Measurements from ENCODE around the gene MUS81.
"Not testable (repeated sequence)": the region's sequence is repeated elsewhere in the genome, so short reads cannot be mapped to it uniquely, and the experiment has no call there.

The MUS81 gene

DNA sequence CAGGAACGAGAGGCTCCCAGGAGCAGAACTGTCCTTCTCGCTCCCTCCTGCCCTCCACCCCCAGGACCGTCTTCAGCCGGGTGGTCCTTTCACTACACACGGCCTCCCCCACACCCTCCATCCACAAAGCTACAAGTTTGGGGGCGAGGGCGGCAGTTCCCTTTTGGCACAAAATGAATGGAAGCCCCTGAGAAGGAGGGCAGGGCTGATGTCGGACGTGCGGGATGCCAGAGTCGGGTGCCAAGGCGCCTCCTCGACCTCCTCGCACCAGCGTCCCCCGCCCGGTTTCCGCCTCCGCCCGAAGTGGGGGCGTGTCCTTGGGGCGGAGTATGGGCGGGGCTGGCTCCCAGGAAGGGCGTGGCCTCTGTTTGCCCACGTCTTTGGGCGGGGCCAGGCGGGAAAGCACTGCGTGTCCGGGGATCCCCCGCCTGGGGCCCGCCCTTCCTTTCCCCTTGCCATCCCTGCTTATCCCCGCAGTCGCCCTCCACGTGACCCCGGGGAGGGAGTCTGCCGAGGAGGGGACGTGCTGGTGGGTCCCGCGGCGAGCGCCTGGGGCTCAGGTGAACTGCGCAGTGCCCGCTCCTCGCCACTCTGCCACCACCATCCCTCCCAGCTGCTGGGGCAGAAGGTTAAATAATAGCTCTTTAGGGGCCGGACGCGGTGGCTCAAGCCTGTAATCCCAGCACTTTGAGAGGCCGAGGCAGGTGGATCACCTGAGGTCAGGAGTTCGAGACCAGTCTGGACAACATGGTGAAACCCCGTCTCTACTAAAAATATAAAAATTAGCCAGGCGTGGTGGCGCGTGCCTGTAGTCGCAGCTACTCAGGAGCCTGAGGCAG lies 13.3 kb downstream of the MUS81 start:
- peak; percentile 95 for FAIRE-seq

DNA sequence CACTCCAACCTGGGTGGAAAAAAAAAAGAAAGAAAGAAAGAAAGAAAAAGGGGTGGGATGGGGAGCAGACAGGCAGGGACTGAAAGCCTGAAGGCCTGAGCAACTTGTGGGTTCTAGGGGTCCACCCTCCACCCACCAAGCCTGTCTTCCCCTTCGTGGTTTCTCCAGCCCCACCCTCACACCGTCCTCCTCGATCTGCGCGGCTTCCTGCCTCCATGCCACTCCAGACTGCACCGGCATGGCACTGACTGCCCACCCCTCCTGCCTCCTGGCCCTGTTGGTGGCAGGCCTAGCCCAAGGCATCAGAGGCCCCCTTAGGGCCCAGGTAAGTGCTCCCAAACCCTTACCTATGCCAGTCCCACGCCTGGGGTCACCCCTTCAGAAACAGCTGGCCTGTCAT lies 19.4 kb downstream of the MUS81 start, which contains the start of gene CTSW:
TSS of gene CTSW (plus strand) at position 221 of the 400 bp plus-strand sequence. CDS start at position 239, 18 bp downstream.
- FAIRE-seq = no peak

DNA sequence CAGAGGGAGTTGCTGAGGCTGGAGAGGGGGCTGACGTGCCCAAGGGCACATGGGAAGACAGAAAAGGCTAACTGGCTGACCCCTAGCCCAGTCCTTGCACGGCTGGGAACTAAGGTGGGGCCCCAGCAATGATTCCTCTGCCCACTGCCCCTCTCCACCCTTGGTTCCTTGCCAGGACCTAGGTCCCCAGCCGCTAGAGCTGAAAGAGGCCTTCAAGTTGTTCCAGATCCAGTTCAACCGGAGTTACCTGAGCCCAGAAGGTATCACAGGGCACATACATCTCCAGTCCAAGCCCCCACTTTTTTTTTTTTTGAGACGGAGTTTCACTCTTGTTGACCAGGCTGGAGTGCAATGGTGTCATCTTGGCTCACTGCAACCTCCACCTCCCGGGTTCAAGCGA lies 19.8 kb downstream of the MUS81 start:
- FAIRE-seq = no peak

DNA sequence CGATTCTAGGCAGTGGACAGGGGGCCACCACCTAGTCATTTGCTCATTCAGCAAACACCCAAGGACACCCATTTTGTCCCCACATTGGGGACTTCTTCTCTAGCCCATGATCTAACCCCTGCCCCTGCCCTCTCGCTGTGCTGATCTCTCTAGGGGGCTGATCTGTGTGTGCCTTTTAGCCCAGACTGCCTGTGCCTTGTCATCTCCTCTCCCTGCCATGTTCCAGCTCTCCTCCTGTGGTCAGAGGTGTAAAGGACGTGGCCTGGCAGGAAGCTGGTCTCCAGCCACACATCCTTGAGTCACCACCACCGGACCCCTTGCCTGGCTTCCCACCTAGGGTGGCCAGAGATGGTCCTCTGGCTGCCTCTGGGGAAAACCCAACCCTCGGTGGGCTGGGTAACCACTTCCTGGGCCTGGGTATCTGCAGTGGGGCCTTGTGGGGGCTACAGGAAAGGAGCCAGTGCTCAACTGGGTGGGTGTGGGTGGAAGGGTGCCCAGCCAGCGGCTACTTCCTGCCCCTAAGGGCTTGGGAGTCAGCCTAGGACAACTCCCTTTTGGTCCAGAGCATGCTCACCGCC lies 20.7 kb downstream of the MUS81 start:
- FAIRE-seq = no peak

DNA sequence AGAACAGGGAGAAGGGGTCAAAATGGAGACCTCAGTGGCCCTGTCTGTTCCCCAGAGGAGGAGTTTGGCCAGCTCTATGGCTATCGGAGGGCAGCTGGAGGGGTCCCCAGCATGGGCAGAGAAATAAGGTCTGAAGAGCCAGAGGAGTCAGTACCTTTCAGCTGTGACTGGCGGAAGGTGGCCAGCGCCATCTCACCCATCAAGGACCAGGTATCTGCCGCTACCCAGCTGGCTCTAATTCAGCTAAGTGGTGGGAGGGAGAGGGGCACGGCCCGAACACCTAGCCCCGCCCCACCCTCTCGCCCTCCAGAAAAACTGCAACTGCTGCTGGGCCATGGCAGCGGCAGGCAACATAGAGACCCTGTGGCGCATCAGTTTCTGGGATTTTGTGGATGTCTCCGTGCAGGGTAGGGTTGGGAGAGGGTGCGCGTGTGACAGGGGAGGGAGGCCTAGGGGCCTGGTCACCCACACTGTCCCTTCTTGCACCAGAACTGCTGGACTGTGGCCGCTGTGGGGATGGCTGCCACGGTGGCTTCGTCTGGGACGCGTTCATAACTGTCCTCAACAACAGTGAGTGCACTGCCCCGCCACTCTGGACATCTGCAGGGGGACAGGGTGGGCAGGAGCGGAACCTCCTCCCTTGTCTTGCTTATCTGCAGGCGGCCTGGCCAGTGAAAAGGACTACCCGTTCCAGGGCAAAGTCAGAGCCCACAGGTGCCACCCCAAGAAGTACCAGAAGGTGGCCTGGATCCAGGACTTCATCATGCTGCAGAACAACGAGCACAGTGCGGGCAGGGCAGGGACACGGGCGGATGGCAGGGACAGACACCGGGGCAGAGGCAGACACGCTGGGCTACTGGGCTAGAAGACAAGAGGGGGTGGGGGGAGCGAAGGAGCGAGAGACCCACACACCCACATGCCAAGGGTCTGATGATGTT lies 22.2 kb downstream of the MUS81 start:
- no peak for FAIRE-seq

DNA sequence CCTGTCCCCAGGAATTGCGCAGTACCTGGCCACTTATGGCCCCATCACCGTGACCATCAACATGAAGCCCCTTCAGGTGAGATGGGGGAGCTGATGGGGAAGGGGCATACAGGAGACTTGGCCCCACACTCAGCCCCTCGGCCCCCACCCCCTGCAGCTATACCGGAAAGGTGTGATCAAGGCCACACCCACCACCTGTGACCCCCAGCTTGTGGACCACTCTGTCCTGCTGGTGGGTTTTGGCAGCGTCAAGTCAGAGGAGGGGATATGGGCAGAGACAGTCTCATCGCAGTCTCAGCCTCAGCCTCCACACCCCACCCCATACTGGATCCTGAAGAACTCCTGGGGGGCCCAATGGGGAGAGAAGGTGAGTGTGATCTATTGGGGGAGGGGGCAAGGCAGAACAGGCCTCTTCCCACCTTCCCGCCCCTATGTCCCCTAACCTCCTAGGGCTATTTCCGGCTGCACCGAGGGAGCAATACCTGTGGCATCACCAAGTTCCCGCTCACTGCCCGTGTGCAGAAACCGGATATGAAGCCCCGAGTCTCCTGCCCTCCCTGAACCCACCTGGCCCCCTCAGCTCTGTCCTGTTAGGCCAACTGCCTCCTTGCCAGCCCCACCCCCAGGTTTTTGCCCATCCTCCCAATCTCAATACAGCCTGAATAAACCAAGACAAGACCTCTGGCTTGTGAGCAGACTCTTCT lies 23.0 kb downstream of the MUS81 start:
- FAIRE-seq = no peak

DNA sequence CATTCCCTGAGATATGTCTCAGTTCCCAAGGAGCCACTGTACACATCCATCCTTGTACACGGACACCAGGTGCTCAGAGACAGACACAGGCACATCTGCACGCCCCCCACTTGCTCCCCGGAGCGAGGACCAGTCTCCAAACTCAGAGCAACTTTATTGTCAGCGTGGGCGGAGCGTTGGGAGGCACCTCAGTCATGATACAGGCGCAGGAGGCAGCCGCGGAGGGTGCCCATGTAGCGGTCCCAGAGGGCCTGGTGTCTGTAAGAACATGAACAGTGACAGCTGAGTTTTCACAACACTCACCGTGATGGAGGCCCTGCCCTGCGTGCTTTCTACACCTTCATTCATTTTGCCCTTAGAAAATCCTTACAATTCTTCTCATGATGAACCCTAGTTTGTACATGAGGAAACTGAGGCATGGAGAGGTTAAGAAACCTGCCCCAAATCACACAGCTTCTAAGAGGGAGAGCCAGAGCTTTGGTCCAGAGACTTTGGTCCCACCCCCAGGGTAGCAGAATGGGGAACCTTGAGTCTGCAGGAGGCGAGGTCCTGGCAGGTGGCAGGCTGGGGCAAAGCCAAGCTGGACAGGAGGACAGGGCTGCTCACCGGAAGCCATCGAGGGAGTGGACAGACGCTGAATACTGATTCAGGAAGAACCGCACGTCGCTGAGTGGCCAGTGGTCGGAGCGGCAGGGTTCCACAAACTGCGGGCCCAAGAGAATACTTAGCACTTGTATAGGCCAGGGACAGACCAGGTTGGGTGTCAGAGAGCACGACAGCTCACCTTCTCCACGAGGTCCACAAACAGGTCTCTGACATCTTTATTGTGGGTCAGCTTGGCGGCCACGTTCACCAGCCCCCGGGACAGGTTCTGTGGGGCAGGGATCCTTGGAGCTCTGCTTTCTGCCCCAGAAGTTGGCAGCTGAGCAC lies 23.8 kb downstream of the MUS81 start:
- FAIRE-seq = no peak

DNA sequence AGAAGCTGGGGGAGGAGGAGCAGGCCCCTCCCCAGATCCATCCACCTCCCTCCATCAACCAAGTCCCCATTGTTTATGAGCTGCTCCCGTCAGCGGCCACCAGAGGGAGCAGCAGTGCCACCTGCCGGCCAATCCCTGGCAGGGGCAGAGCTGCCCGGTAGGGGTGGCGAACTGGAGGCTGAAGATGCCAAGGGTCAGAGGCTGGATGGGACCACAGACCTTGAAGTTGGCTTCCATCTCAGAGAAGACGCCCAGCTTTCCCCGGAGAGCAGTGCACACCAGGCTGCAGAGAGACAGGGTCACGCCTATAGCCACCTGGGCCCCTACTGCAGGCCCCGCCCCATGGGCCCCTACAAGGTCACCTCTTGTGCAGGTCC lies 24.5 kb downstream of the MUS81 start:
- FAIRE-seq = no peak

DNA sequence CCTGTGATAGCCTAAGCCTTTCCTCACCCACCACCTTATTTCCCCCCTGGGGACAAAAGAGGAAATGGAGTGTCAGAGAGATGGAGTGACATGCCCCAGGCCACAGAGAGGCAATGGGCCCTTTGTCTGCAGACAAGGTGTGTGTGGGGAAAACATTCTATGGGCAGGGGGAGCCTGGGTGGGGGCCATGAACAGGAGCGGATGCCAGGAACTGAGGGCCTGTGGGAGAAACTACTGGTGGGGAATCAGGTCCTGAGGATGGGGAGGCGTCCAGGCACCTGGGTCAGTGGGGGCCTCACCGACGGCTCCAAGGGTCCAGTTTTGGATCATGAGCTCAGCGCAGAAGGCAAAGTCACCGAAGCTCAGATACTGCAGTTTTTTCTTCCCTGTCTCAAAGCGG lies 25.0 kb downstream of the MUS81 start:
- FAIRE-seq = no peak

DNA sequence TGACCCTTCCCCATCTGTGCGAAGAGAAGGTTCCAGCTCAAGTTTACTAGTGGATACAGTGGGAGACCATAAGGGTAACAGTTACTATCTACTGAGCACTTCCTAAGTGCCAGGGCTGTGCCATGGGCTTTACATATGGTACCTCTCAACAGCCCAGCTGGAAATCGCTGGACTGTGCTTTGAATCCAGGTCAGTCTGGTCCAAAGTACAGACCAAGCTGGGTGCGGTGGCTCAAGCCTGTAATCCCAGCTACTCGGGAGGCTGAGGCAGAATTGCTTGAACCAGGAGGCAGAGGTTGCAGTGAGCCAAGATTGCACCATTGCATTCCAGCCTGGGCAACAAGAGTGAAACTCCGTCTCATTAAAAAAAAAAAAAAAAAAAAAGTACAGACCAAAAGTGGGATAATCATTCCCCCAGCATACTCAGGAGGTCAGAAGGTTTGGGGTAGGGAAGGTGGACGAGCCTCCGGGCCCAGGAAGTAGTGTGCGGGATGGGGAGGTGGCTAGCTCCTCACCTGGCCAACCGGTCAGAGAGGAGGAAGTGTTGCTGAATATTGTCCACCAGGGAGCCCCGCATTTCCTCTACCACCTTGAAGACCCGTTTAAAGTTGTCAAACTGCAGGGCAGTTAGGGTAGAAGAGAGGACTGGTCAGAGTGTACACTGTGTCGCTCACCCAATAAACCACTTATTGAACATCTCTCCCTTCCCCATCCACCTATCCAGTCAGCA lies 25.7 kb downstream of the MUS81 start:
- no peak for FAIRE-seq

DNA sequence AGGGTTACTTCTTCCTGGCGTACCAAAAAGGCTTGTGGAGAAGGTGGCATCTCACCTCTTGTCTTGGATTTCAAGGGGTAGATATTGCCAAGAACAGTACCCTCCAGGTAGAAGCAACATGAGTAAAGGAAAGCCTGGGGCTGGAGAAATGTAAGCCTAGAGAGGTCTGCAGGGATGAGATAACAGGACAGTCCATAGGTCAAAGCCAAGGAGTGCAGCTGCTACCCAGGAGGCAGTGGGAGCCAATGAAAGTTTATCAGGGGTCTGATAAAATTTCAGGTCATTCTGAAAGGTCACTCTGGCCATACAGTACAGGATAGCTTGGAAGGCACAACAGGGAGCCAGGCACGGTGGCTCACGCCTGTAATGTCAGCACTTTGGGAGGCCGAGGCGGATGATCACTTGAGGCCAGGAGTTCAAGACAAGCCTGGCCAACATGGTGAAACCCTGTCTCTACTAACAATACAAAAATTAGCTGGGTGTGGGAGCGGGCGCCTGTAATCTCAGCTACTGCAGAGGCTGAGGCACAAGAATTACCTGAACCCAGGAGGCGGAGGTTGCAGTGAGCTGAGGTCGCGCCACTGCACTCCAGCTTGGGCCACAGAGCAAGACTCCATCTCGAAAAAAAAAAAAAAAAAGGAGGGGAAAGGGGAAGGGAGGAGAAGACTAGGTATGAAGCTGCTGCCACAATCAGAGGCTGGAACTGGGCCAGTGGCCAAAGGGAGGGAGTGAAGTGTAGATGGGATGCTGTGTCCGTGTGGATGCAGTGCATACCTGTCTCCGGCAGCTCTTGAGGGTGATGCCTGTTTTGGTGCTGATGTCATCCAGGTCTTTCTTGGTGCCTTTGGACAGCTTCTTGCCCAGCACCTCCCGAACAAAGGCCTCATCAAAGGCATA lies 26.8 kb downstream of the MUS81 start:
- no peak for FAIRE-seq

DNA sequence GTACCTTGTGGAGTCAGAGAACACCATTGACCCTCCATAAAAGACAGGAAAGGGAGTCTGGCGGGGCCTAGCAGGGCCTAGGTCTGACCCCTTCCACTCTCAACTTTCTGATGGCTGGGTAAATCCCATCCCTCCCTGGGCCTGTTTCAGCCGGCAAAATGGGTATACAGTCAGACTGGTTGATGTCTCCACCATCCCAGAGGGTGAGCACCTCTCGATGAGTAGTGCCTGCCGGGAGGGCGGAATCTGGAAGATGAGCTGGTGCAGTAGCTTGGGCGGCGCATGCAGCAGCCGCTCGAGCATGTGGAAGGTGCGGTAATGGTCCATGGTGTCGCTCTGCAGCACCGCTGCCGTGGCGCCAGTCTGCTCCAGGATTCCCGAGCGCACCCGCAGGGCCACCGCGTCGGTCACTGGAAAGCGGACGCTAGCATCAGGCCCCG lies 27.5 kb downstream of the MUS81 start:
- no peak for FAIRE-seq

DNA sequence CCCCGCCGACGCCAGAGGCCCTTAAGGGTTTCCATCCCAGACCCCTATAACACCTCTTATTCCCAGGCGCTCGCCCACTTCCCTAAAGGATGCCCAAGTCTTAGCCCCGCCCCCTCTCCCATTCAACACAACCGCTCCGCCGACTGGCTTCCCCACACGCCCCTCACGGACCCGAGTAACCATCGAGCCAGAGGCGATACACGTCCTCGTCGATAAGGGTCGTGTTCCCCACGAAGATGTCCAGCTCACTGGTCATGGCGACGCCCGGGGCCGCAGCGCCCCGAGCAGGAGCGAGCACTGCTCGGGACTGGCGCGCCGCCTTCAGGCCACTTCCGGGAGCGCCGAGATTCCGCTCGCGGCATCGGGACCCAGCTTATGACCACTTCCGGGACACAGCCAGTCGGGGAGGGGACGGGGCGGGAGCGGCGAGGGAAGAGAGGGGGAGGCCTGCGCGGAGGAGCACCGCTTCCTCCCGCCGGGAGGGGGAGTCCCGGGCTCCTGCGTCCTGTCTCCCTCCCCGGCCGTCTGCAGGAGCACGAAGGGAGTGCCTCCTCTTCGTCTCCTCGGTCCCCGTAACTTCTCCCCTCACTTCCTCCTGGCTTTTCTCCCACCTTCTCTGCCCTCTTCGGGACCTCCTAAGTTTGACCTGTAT lies 28.1 kb downstream of the MUS81 start, which contains the start of gene FIBP:
TSS of gene FIBP (minus strand) at position 309 of the 652 bp plus-strand sequence. CDS start at position 256, 53 bp downstream.
- FAIRE-seq = peak; percentile 63

DNA sequence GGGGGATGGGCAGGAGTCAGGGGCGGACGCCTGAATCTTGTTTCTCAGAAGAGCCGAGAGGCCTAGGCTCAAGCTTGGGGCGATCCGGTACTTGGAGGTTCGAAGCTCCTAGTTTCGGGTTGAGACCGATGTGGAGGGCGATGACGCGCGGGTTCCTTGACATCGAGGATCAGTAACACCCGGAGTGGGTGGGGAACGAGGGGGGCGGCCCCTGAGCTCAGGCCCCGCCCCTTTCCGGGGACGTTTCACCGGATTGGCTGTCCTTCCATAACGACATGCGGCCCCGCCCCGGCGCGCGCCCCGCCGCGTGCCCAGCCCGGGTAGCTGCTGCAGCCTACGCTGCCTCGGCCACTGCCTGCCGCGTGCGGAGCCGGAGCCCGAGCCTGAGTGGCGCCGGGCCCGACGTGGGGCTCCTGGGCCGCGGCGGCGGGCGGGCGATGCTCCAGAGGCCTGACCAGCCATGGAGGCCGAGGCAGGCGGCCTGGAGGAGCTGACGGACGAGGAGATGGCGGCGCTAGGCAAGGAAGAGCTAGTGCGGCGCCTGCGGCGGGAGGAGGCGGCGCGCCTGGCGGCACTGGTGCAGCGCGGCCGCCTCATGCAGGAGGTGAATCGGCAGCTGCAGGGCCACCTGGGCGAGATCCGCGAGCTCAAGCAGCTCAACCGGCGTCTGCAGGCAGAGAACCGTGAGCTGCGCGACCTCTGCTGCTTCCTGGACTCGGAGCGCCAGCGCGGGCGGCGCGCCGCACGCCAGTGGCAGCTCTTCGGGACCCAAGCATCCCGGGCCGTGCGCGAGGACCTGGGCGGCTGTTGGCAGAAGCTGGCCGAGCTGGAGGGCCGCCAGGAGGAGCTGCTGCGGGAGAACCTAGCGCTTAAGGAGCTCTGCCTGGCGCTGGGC lies 30.3 kb downstream of the MUS81 start, which contains the start of gene CCDC85B:
TSS of gene CCDC85B (plus strand) at position 350 of the 895 bp plus-strand sequence. CDS start at position 461, 111 bp downstream.
- no peak for FAIRE-seq

DNA sequence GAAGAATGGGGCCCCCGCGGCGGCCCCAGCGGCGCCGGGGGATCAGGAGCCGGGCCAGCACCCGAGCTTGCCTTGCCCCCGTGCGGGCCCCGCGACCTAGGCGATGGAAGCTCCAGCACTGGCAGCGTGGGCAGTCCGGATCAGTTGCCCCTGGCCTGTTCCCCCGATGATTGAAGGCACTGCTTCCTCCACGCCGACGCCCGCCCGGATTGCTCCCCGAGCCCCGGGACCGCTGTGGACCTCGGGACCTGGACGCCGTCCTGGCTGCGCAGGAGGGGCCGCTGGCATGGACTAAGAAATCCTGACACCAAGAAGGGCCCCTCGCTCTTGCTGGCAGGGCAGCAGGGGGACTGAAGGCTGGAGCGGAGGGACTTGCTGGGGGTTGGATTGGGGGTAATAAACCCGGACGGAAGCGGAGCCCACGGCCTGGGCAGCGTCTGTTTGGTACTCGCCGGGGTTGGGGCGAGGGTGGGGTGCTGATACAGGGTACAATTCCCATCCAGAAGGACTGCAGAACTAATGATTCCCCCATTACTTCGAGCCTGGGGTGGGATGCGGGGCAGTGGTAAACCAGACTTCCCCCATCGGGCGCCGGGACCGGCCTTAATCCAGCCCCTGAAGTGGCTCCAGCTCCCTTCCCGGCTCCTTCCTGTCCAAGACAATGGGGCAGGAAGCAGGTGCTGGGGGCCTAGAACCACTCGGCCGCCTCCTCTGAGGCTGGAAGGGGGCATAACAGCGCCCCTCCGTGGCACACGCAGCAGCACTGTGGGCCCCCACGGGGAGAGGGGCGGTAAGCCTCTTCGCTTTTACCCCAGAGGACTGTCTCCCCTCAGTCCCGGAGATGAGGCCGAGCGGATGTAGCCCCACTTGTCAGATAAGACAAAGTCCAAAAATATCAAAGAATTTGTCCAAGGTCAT lies 31.2 kb downstream of the MUS81 start:
- FAIRE-seq = no peak

DNA sequence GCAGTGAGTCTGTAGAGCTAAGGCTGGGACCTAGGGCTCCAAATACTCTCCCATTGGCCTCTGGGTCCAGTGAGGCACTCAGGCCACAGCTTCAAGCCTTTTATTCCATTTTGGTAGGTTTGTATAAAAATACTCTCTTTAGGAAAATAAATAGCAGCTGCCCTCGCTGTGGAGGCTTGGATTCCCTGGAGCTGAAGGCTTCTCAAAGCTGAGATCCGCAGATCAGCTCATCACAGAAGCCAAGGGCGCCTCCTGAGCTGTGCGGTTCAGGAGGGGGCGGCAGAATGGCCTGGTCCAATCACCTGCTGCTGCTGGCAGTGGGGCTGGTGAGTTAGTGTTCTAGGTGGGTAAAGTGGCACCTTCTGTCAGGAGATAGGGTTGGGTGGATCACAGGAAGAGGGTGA lies 31.9 kb downstream of the MUS81 start:
- FAIRE-seq = not testable (repeated sequence)

Measured in G401.6 (cell line).